ENCODE measurements around the gene KIF13A.

KIF13A gene

DNA sequence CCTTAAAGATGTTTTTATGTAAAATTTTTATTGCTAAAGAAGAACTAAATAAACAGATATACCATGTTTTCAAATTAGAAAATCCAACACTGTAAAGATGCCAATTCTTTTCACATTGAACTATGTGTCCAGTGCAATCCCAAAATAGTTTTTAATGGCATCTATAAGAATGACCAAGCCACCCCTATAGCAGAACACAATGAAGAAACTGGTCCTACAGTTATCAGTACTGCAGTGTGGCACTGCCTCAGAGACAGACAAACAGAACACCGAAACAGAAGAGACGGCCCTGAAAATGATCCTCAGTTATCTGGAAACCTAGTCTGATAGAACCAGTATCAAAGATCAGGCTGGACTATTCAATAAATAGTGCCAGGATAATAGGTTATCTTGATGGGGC lies 41.9 kb downstream of the KIF13A start:
- H3K36me3 ChIP-seq (ENCODE audit: insufficient read depth, low read length) = no peaks in the 10 kb centered on the region
- H3K4me1 ChIP-seq (ENCODE audit: insufficient read depth, low read length) = peaks cover 6% of the 10 kb centered on the region
- no peaks in the 10 kb centered on the region for H3K27me3 ChIP-seq (ENCODE audit: insufficient read depth, low read length)
- 92% methylated on average over 2 of the region's 2 CpGs for whole genome bisulfite sequencing
- H3K9ac ChIP-seq (ENCODE audit: low read depth, low read length) = no peak overlapping the region
- no peak overlapping the region for H3K4me3 ChIP-seq (ENCODE audit: low read length)
- H3K27ac ChIP-seq (ENCODE audit: low read depth, low read length) = no peak overlapping the region
- H3K9me3 ChIP-seq (ENCODE audit: insufficient read depth, low read depth, low read length) = no peaks in the 10 kb centered on the region

DNA sequence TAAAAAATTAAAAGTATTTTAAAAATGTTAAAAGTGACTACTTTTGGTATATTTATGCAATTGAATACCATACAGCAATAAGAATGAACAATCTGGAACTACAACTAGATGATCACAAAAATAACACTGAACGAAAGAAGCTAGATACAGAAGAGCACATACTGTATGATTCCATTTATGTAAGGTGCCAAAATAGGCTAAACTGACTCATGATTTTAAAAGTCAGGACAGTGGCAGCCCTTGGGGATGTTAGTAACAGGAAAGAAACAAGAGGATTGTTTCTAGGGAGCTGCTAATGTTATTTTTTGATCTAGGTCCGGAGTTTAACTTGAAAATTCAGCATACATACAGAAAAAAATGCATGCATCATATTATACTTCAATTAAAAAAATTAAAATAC lies 42.3 kb downstream of the KIF13A start:
- no peaks in the 10 kb centered on the region for H3K9me3 ChIP-seq (ENCODE audit: insufficient read depth, low read depth, low read length)
- H3K9ac ChIP-seq (ENCODE audit: low read depth, low read length) = no peak overlapping the region
- H3K4me3 ChIP-seq (ENCODE audit: low read length) = no peak overlapping the region
- H3K4me1 ChIP-seq (ENCODE audit: insufficient read depth, low read length) = peaks cover 6% of the 10 kb centered on the region
- WGBS = 89% methylated on average over 1 of the region's 2 CpGs
- H3K27me3 ChIP-seq (ENCODE audit: insufficient read depth, low read length) = no peaks in the 10 kb centered on the region
- H3K27ac ChIP-seq (ENCODE audit: low read depth, low read length) = no peak overlapping the region
- H3K36me3 ChIP-seq (ENCODE audit: insufficient read depth, low read length) = no peaks in the 10 kb centered on the region

DNA sequence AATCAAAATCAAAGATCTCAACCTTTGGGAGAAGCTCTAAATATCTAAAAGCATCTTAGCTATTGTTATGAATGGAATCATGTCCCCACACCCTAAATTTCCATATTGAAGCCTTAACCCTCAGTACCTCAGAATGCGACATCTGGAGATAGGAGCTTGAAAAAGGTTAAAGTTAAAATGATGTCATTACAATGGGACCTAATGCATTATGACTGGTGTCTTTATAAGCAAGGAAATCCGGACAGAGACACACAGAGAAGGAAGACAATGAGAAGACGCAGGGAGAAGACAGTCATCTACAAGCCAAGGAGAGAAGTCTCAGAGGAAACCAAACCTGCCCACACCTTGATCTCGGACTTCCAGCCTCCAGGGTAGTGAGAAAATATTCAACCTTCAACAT lies 46.1 kb downstream of the KIF13A start:
- Histone ChIP-seq H3K4me1 (ENCODE audit: insufficient read depth, low read length) (peaks cover 18% of the 10 kb centered on the region), H3K9ac (ENCODE audit: low read depth, low read length) (no peak overlapping the region), H3K36me3 (ENCODE audit: insufficient read depth, low read length) (no peaks in the 10 kb centered on the region), H3K27ac (ENCODE audit: low read depth, low read length) (no peak overlapping the region; the same call in 1 of the 2 replicates), H3K9me3 (ENCODE audit: insufficient read depth, low read depth, low read length) (no peaks in the 10 kb centered on the region), H3K4me3 (ENCODE audit: low read length) (no peak overlapping the region), H3K27me3 (ENCODE audit: insufficient read depth, low read length) (no peaks in the 10 kb centered on the region)
- 98% methylated on average over 4 of the region's 4 CpGs for WGBS

DNA sequence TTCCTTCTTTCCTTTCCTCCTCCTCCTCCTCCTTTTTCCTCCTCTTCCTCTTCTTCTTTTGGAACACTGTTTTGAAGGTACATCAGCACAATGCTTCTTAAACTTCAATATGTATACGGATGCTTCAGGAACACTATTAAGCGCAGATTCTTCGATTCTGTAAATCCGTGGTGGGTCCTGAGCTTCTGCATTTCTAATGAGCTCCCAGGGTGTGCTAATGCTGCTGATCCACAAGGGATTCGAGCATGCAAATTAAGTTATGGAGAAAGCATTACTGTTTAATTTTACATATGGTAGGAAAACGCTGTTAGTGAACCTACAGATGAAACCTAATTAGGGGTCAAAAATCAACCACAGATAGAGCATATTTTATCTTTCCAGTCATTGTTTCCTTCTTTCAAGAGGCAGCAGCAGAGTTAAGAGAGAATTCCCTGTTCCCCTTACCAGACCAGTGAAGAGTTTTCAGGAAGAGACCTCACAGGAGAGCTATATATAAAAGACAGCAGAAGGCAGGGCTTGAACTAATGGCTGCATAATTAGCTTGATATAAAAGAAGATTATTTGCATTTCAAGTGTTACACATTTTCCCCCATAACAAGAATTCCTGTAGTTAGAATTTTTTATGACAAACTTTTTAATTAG lies 47.2 kb downstream of the KIF13A start:
- peak overlapping the region; percentile 57; the same call in 1 of the 2 replicates for H3K27ac ChIP-seq (ENCODE audit: low read depth, low read length)
- 0 out of 2 replicates have a peak overlapping the region, but pooled peaks have one; percentile 26 for H3K9ac ChIP-seq (ENCODE audit: low read depth, low read length)
- H3K4me1 ChIP-seq (ENCODE audit: insufficient read depth, low read length) = peaks cover 24% of the 10 kb centered on the region
- H3K27me3 ChIP-seq (ENCODE audit: insufficient read depth, low read length) = no peaks in the 10 kb centered on the region
- no peaks in the 10 kb centered on the region for H3K36me3 ChIP-seq (ENCODE audit: insufficient read depth, low read length)
- 30% methylated on average over 6 of the region's 6 CpGs for WGBS
- H3K4me3 ChIP-seq (ENCODE audit: low read length) = peak overlapping the region; percentile 38
- no peaks in the 10 kb centered on the region for H3K9me3 ChIP-seq (ENCODE audit: insufficient read depth, low read depth, low read length)

DNA sequence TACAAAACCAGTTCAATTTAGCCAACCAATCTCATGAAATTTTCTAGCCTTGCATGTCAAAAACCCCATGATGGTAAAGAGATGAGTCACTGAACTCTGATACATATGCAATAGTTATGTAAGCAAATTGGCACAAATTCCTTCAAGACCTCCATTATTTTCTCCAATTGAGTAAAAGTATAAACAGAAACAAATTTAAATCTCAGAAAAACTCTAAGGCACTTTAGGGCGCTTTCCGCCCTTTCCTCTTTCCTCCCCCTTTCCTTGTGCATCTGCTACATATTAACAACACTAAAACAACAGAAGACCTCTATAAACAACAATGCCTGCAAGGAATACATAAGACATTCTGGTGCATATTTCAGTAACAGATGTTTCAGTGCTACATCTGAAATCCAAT lies 48.5 kb downstream of the KIF13A start:
- Histone ChIP-seq H3K4me1 (ENCODE audit: insufficient read depth, low read length) (peaks cover 24% of the 10 kb centered on the region), H3K27me3 (ENCODE audit: insufficient read depth, low read length) (no peaks in the 10 kb centered on the region), H3K36me3 (ENCODE audit: insufficient read depth, low read length) (no peaks in the 10 kb centered on the region), H3K4me3 (ENCODE audit: low read length) (no peak overlapping the region), H3K9me3 (ENCODE audit: insufficient read depth, low read depth, low read length) (no peaks in the 10 kb centered on the region), H3K9ac (ENCODE audit: low read depth, low read length) (no peak overlapping the region), H3K27ac (ENCODE audit: low read depth, low read length) (peak overlapping the region; percentile 36; the same call in 1 of the 2 replicates)
- 90% methylated on average over 2 of the region's 2 CpGs for WGBS

DNA sequence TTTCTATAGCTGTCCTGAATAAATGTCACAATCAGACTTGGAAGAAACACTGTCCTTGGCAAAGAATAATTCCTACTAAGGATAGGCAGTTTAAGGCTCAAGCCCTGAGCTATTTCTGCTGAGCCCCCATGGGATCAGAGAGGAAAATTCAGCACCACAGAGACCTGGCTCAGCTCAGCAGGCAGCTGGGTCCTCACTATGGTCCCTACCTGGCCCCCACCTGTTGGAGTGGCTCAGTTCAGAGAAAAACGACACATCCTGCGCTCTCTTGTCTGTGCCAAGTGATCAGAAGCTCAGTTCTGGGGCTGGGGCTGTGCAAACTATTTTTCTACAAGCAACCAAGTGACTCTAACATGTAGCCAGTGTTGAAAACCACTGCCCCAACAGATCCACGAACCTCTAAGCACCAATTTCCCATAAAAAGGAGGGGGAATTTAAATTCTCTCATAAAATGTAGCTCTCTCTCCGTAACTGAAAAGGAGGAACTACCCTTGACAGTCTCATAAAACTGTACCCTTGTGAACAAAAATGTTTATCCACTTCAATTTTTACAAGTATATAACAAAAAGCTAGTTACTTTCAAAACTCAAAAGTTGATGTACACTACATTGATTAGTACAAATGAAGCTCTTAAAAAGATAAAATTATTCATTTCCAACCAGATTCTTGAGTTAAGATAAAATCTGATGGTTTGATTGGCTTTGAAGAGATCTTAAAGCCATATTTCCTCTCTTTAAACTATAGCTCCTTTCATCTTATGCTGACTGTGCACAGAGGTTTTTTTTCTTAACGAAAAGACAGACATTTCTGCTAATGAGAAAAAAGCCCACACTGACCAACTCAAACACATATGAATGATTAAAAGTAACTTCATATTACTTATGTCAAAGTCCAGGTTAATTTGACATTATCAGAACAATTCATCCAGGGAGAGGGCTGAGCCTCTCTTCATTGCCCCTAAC lies 52.0 kb downstream of the KIF13A start:
- Histone ChIP-seq H3K4me3 (ENCODE audit: low read length) (no peak overlapping the region), H3K36me3 (ENCODE audit: insufficient read depth, low read length) (no peaks in the 10 kb centered on the region), H3K9ac (ENCODE audit: low read depth, low read length) (no peak overlapping the region), H3K9me3 (ENCODE audit: insufficient read depth, low read depth, low read length) (no peaks in the 10 kb centered on the region), H3K4me1 (ENCODE audit: insufficient read depth, low read length) (peaks cover 36% of the 10 kb centered on the region), H3K27me3 (ENCODE audit: insufficient read depth, low read length) (no peaks in the 10 kb centered on the region), H3K27ac (ENCODE audit: low read depth, low read length) (no peak overlapping the region)
- 86% methylated on average over 5 of the region's 5 CpGs for WGBS

DNA sequence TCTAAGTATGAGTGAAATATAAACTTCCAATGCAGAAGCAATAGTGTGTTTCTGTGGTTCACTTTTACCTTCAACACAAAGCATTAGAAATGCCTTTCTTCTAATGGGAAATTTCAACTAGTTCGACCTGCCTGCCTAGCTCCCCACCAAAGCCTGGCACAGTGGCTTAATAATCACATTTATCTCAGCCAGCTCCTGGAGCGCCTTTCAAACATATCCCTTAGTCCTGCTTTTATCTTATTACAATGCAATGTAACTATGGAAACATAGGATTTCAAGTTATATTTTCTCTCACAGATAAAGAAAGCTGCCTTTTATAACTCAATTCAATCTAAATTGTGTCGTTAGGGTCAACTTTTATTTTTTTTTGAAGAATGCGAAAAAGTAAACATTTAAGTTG lies 53.7 kb downstream of the KIF13A start:
- Histone ChIP-seq H3K27me3 (ENCODE audit: insufficient read depth, low read length) (no peaks in the 10 kb centered on the region), H3K9me3 (ENCODE audit: insufficient read depth, low read depth, low read length) (no peaks in the 10 kb centered on the region), H3K36me3 (ENCODE audit: insufficient read depth, low read length) (no peaks in the 10 kb centered on the region), H3K4me3 (ENCODE audit: low read length) (no peak overlapping the region), H3K4me1 (ENCODE audit: insufficient read depth, low read length) (peaks cover 27% of the 10 kb centered on the region), H3K27ac (ENCODE audit: low read depth, low read length) (no peak overlapping the region), H3K9ac (ENCODE audit: low read depth, low read length) (no peak overlapping the region)
- 84% methylated on average over 3 of the region's 4 CpGs for WGBS

DNA sequence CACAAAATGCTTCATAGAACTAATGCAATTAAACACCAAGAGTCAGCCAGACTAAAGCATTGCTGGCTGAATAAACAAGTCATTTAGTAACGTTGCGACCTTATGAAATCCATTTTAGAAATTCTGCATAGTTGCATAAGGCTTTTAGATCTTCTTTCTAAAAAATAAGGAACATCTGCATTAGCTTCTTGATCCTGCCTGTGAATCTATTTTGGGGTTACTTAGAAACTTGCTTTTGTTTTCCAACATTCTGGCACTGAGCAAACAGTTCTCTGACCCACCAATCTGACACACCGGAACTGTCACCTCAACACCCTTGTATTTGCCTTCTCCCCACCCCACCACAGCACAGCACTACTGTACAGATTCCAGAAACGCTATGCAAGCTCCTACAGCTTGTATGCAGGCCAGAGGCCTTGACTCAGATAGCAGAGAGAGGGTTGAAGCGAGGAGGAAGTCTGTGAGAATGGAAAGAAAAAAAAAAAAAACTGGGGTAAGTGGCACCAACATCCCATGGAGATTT lies 55.0 kb downstream of the KIF13A start:
- H3K27me3 ChIP-seq (ENCODE audit: insufficient read depth, low read length) = no peaks in the 10 kb centered on the region
- H3K9me3 ChIP-seq (ENCODE audit: insufficient read depth, low read depth, low read length) = no peaks in the 10 kb centered on the region
- H3K27ac ChIP-seq (ENCODE audit: low read depth, low read length) = no peak overlapping the region
- H3K4me1 ChIP-seq (ENCODE audit: insufficient read depth, low read length) = peaks cover 26% of the 10 kb centered on the region
- 90% methylated on average over 5 of the region's 5 CpGs for WGBS
- H3K36me3 ChIP-seq (ENCODE audit: insufficient read depth, low read length) = no peaks in the 10 kb centered on the region
- H3K4me3 ChIP-seq (ENCODE audit: low read length) = no peak overlapping the region
- H3K9ac ChIP-seq (ENCODE audit: low read depth, low read length) = no peak overlapping the region

DNA sequence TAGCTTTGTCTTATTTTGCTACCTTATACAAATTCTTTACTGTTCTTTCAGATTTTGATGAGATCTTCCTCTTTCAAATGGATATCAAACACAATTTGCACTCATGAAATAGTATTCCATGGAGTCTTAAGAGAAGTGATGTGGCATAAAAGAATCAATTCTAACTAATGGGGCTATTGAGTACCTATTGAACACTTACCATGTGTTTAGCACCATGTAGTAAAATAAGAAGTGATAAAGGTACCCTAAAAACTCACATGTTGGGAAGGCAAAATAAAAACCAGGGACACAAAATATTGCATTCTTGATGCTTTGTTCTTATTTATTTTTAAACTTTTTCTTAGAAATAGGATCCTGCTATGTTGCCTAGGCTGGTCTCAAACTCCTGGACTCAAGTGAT lies 56.2 kb downstream of the KIF13A start:
- Histone ChIP-seq H3K9ac (ENCODE audit: low read depth, low read length) (no peak overlapping the region), H3K27ac (ENCODE audit: low read depth, low read length) (no peak overlapping the region), H3K36me3 (ENCODE audit: insufficient read depth, low read length) (no peaks in the 10 kb centered on the region), H3K4me1 (ENCODE audit: insufficient read depth, low read length) (peaks cover 26% of the 10 kb centered on the region), H3K9me3 (ENCODE audit: insufficient read depth, low read depth, low read length) (no peaks in the 10 kb centered on the region), H3K27me3 (ENCODE audit: insufficient read depth, low read length) (no peaks in the 10 kb centered on the region), H3K4me3 (ENCODE audit: low read length) (no peak overlapping the region)

DNA sequence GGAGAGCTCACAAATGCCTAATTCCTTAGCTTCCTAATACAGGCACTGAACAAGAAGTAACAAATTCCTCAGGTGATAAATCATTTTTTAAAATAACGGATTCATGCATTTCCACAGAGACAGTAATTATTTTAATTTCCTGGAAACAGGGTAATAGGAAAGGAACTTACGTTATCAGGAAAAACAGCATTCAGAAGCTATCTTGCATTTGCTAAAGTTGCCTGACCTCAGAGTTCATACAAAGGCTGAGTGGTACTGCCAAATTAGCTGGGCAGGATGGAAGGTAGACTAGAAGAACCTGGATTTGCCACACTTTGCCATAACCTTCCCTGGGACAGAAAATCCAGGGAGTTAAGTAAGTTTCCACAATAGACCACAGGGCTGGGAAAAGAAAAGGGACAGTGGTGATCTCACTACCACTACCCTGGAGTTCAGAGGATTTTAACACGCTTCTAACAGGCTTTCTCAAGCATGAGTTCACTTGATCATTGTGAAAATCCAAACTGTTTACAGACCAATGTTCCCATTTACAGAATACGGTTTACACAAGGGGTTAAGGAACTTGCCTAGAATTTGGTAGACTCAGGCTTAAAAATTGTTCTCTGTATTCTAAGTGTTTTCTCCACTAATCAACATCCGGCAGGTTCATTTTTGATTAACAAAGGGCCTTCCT lies 57.0 kb downstream of the KIF13A start:
- Histone ChIP-seq H3K9me3 (ENCODE audit: insufficient read depth, low read depth, low read length) (no peaks in the 10 kb centered on the region), H3K27me3 (ENCODE audit: insufficient read depth, low read length) (no peaks in the 10 kb centered on the region), H3K36me3 (ENCODE audit: insufficient read depth, low read length) (no peaks in the 10 kb centered on the region), H3K4me3 (ENCODE audit: low read length) (no peak overlapping the region), H3K27ac (ENCODE audit: low read depth, low read length) (peak overlapping the region; percentile 3; the same call in 1 of the 2 replicates), H3K9ac (ENCODE audit: low read depth, low read length) (no peak overlapping the region), H3K4me1 (ENCODE audit: insufficient read depth, low read length) (peaks cover 24% of the 10 kb centered on the region)
- WGBS = 87% methylated on average over 5 of the region's 5 CpGs

All from HUES64 (cell line).